Esophagus squamous epithelium (tissue), 5 donors: ENCODE results near the gene SAP130. TPM values are rescaled to one million over a fixed set of nuclear protein-coding genes. Genes with fewer than 3 reads are reported as not detected.

Experiments used
- DNase-seq: peaks from one replicate; lab custom pipeline; 2025; lab: John Stamatoyannopoulos, UW
- H3K27ac ChIP-seq, 4 donors: fragments of 200-600 bp; sonication (generic); one replicate each; pipeline ENCODE4 v1.5.1; 2016 to 2019; ENCODE audit warnings: mild to moderate bottlenecking in 1 of 4
- H3K27me3 ChIP-seq, 4 donors: fragments of 200-600 bp; sonication (generic); 1 replicate in 3 of 4; 2 replicates in 1 of 4; pipeline versions ENCODE4 v1.5.1 to v1.6.0; 2017 to 2021; ENCODE audit warnings: antibody characterized with exemption in 1 of 4
- H3K36me3 ChIP-seq, 3 donors: fragments of 200-600 bp; sonication (generic); one replicate each; pipeline ENCODE4 v1.5.1; 2016 to 2019
- H3K4me1 ChIP-seq, 3 donors: fragments of 200-600 bp; sonication (generic); one replicate each; pipeline ENCODE4 v1.5.1; 2017 to 2019
- H3K4me3 ChIP-seq, 4 donors: fragments of 200-600 bp; sonication (generic); 1 replicate in 3 of 4; 2 replicates in 1 of 4; pipeline ENCODE4 v1.5.1; 2016 to 2019; ENCODE audit warnings: mild to moderate bottlenecking in 2 of 4, moderate library complexity in 1 of 4
- H3K9me3 ChIP-seq, 3 donors: fragments of 200-600 bp; sonication (generic); one replicate each; pipeline ENCODE4 v1.5.1; 2016 to 2019
- CTCF ChIP-seq, 6 experiments: fragments of 450-650 bp in 4 of 6; fragments of 200-600 bp in 2 of 6; sonication (generic) in 2 of 6; IDR thresholded peaks; one replicate each; pipeline ENCODE4 v1.5.1; 2016 to 2019; ENCODE audit warnings: antibody characterized with exemption in 6 of 6, mild to moderate bottlenecking in 4 of 6, moderate library complexity in 4 of 6
- POLR2A ChIP-seq, 4 donors: fragments of 450-650 bp; IDR thresholded peaks; one replicate each; pipeline ENCODE4 v1.6.1; 2017; ENCODE audit warnings: antibody characterized with exemption in 4 of 4, mild to moderate bottlenecking in 4 of 4, moderate library complexity in 3 of 4
- WGBS, 2 donors: methylation state at CpG; one replicate each; pipeline ENCODE4 v1.1.5; 2018; 5-methylcytosine and 5-hydroxymethylcytosine counted together
- intact Hi-C: fragments of 100-400 bp; cut with DNase I; formaldehyde crosslinking; loops from one replicate; pipeline ENCODE4 v1.15.0; 2022
- total RNA-seq, 4 donors: library from RNA; depleted of rRNA; stranded (reverse); fragments of >200 nt; gene quantifications; one replicate each; pipeline ENCODE4 v1.1.0, GENCODE V29; 2016
- donor health status: DM: yes; HTN: yes; CAD: no.

Gene SAP130
- total RNA-seq, 4 donors from 2014 or later: 5.9 to 12.7 (median 8.0) TPM

GRCh38 chr2:128008074-128008672 is 19.7 kb downstream of the SAP130 start:
- Histone ChIP-seq H3K27me3 (no peaks in the 10 kb centered on the region), H3K27ac (no peak overlapping the region), H3K36me3 (peaks cover 11 to 100% (median 51%) of the 10 kb centered on the region in 3 donors), H3K9me3 (no peaks in the 10 kb centered on the region), H3K4me3 (no peak overlapping the region), H3K4me1 (no peaks in the 10 kb centered on the region)
- intact Hi-C loops: no loop called here
- DNase-seq: no peak
- 88 to 94% methylated on average over 6 of the region's 6 CpGs for WGBS, 2 donors
- no peak for TF ChIP-seq POLR2A (IDR thresholded peaks at IDR 0.05)
- no peak for TF ChIP-seq CTCF (IDR thresholded peaks at IDR 0.05)

DNA sequence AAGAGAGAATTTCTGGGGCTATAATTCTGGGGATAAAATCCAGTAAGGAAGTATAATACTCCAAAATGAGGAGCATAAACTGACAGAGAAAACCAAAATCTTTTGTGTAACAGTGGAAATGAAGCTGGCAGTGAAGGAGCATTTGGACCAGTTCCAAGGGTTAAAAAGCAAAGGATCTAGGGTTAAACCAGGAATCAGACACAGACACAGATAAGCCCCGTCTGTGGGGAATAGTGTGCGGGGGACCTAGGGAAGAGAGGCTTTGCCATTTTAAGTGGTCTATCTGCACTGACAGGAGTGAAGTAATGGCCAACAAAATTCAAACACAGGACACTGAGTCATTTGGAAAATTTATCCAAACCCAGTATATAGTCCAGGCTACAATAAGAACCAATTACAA is 23.4 kb downstream of the SAP130 start:
- WGBS, 2 donors: 76% methylated on average over 2 of the region's 2 CpGs
- intact Hi-C loops: no loop called here
- TF ChIP-seq CTCF (IDR thresholded peaks at IDR 0.05) (no peak), POLR2A (IDR thresholded peaks at IDR 0.05) (no peak)

GRCh38 chr2:128003463-128003862 is 24.4 kb downstream of the SAP130 start:
- Histone ChIP-seq H3K36me3 (peaks cover 18 to 100% (median 49%) of the 10 kb centered on the region in 3 donors), H3K27me3 (no peaks in the 10 kb centered on the region), H3K27ac (no peak overlapping the region), H3K9me3 (no peaks in the 10 kb centered on the region), H3K4me1 (no peaks in the 10 kb centered on the region), H3K4me3 (no peak overlapping the region)
- DNase-seq: no peak
- no peak for TF ChIP-seq POLR2A (IDR thresholded peaks at IDR 0.05)
- TF ChIP-seq CTCF (IDR thresholded peaks at IDR 0.05): no peak
- intact Hi-C loops: no loop called here
- WGBS, 2 donors: 73 to 75% methylated on average over 5 to 6 of the region's 6 CpGs

More for the DNA sequence above, 23.4 kb downstream of the SAP130 start:
- Histone ChIP-seq H3K4me1 (no peaks in the 10 kb centered on the region), H3K4me3 (no peak overlapping the region), H3K27ac (no peak overlapping the region), H3K27me3 (no peaks in the 10 kb centered on the region), H3K36me3 (peaks cover 12 to 100% (median 49%) of the 10 kb centered on the region in 3 donors), H3K9me3 (no peaks in the 10 kb centered on the region)
- no peak for DNase-seq

DNA sequence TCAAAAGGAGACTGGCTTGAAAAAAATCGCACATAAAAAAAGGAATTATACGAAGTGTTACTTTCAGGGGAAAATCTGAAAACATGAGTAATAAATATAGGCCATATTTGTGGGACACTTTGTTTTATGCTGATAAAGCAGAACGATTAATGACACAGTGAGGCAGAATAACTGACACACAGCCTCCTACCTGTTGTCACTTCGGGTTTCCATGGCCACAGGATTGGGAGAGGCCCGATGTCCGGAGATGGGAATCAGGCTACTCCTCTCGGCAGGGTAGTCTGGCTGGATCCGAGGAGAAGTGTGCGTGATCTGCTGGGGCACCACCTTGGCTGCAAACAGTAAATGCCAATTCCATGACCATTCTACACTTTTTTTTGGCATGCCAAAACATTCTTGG is 31.7 kb downstream of the SAP130 start:
- no peaks in the 10 kb centered on the region for H3K4me1 ChIP-seq
- H3K27me3 ChIP-seq: no peaks in the 10 kb centered on the region
- intact Hi-C loops: no loop called here
- TF ChIP-seq POLR2A (IDR thresholded peaks at IDR 0.05) (no peak), CTCF (IDR thresholded peaks at IDR 0.05) (no peak)
- H3K27ac ChIP-seq: no peak overlapping the region
- no peak overlapping the region for H3K4me3 ChIP-seq
- no peak for DNase-seq
- WGBS, 2 donors: 88 to 93% methylated on average over 9 of the region's 9 CpGs
- H3K9me3 ChIP-seq: no peaks in the 10 kb centered on the region
- peaks cover 23 to 98% (median 43%) of the 10 kb centered on the region in 3 donors for H3K36me3 ChIP-seq

DNA sequence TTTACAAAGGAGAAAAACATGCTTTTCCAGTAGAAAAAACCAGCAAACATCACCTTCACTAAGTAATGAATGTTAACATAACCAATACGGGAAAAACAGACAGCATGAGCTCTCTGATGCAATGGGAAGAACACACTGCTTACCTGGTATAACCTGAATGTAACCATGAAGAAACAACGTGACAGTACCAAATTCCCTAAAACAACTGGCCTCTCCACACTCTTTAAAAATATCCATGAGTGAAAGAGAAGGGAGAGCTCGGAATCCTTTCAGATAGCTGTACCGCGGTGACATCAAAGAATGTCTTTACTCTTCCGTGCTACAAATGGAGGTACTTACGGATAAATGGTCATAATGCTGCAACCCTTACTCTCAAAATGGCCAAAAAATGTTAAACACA is 32.1 kb downstream of the SAP130 start:
- Histone ChIP-seq H3K9me3 (no peaks in the 10 kb centered on the region), H3K27me3 (no peaks in the 10 kb centered on the region), H3K27ac (no peak overlapping the region), H3K4me1 (no peaks in the 10 kb centered on the region), H3K36me3 (peaks cover 23 to 98% (median 39%) of the 10 kb centered on the region in 3 donors), H3K4me3 (no peak overlapping the region)
- no peak for DNase-seq
- 92 to 94% methylated on average over 7 of the region's 7 CpGs for WGBS, 2 donors
- intact Hi-C loops: no loop called here
- no peak for TF ChIP-seq POLR2A (IDR thresholded peaks at IDR 0.05)
- TF ChIP-seq CTCF (IDR thresholded peaks at IDR 0.05): no peak
